ENCODE results near the gene PCBP3. TPM values are rescaled to one million over a fixed set of nuclear protein-coding genes. Genes with fewer than 3 reads are reported as not detected.

Gene PCBP3
- total RNA-seq, 1 experiment from 2014 or later, result 15.2 TPM

- H3K27ac ChIP-seq, result no peak overlapping the region
- H3K4me3 ChIP-seq, result no peak overlapping the region
- H3K9me3 ChIP-seq (replicated peaks), result no peaks in the 10 kb centered on the region
- no peaks in the 10 kb centered on the region for H3K36me3 ChIP-seq
- no peak for DNase-seq (ENCODE audit: low read depth in 1 of 2, low spot score in 2 of 2)
- no peaks in the 10 kb centered on the region for H3K4me1 ChIP-seq (replicated peaks)
- H3K27me3 ChIP-seq (replicated peaks), result no peaks in the 10 kb centered on the region
Measured at GRCh38 chr21:45932922-45933502, 289.5 kb downstream of the PCBP3 start.

GRCh38 chr21:45934085-45934484, 290.6 kb downstream of the PCBP3 start:
- Histone ChIP-seq H3K9me3 (replicated peaks) (no peaks in the 10 kb centered on the region), H3K36me3 (no peaks in the 10 kb centered on the region), H3K27me3 (replicated peaks) (no peaks in the 10 kb centered on the region), H3K4me3 (no peak overlapping the region), H3K4me1 (replicated peaks) (no peaks in the 10 kb centered on the region), H3K27ac (no peak overlapping the region)
- DNase-seq (ENCODE audit: low read depth in 1 of 2, low spot score in 2 of 2), result no peak

DNA sequence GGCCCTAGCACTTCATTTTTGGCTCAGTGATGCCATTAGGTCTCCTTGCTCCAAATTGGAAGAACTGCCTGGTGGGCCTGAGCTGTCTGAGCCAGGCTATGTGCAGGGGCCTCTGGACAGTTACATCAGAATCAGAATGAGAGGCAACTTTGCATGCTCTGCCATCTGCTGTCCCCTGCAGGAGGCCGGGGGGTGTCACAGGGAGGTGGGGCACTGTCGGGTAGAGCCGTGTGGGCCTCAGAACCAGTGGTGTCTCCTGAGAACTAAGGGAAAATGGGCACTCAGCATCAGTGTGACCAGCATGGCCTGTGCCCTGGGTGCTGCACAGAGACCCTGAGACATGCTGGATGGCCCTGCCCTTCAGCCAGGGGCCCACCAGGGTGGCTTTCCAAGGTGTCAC, 291.0 kb downstream of the PCBP3 start:
- H3K9me3 ChIP-seq (replicated peaks), result no peaks in the 10 kb centered on the region
- H3K4me3 ChIP-seq, result no peak overlapping the region
- H3K36me3 ChIP-seq, result no peaks in the 10 kb centered on the region
- no peaks in the 10 kb centered on the region for H3K27me3 ChIP-seq (replicated peaks)
- no peak for DNase-seq (ENCODE audit: low read depth in 1 of 2, low spot score in 2 of 2)
- no peaks in the 10 kb centered on the region for H3K4me1 ChIP-seq (replicated peaks)
- no peak overlapping the region for H3K27ac ChIP-seq

DNA sequence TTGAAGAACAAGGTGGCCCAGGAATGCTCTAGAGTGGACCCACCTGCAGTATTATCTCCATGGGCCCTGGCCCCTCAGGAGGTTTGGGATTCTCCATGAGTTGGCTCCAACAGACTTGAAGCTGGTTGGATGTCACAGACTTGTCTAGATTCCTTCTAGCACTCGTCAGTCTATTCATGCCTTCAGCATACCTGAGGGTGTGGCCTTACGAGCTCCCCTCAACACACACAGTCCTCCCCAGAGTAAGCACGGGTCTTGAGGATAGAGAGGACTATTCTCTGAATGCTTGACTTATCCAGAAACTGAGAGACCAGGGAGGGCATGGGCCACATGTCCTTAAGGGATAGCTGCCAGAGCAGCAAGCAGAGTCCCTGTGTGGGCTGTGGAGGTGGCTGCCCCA, 292.1 kb downstream of the PCBP3 start:
- no peaks in the 10 kb centered on the region for H3K9me3 ChIP-seq (replicated peaks)
- no peaks in the 10 kb centered on the region for H3K36me3 ChIP-seq
- no peaks in the 10 kb centered on the region for H3K4me1 ChIP-seq (replicated peaks)
- H3K4me3 ChIP-seq, result no peak overlapping the region
- no peak for DNase-seq (ENCODE audit: low read depth in 1 of 2, low spot score in 2 of 2)
- H3K27me3 ChIP-seq (replicated peaks), result no peaks in the 10 kb centered on the region
- H3K27ac ChIP-seq, result no peak overlapping the region

- no peak for DNase-seq (ENCODE audit: low read depth in 1 of 2, low spot score in 2 of 2)
- H3K27me3 ChIP-seq (replicated peaks), result no peaks in the 10 kb centered on the region
- no peaks in the 10 kb centered on the region for H3K9me3 ChIP-seq (replicated peaks)
- H3K4me1 ChIP-seq (replicated peaks), result no peaks in the 10 kb centered on the region
- H3K36me3 ChIP-seq, result no peaks in the 10 kb centered on the region
- H3K27ac ChIP-seq, result no peak overlapping the region
- no peak overlapping the region for H3K4me3 ChIP-seq
Measured at GRCh38 chr21:45937721-45938452, 294.4 kb downstream of the PCBP3 start.

- Histone ChIP-seq H3K27ac (no peak overlapping the region), H3K27me3 (replicated peaks) (no peaks in the 10 kb centered on the region), H3K36me3 (no peaks in the 10 kb centered on the region), H3K4me1 (replicated peaks) (no peaks in the 10 kb centered on the region), H3K4me3 (no peak overlapping the region), H3K9me3 (replicated peaks) (no peaks in the 10 kb centered on the region)
- DNase-seq (ENCODE audit: low read depth in 1 of 2, low spot score in 2 of 2), result no peak
Measured at GRCh38 chr21:45938453-45938755, 294.9 kb downstream of the PCBP3 start.

- Histone ChIP-seq H3K4me3 (no peak overlapping the region), H3K27me3 (replicated peaks) (no peaks in the 10 kb centered on the region), H3K36me3 (no peaks in the 10 kb centered on the region), H3K27ac (no peak overlapping the region), H3K4me1 (replicated peaks) (no peaks in the 10 kb centered on the region), H3K9me3 (replicated peaks) (no peaks in the 10 kb centered on the region)
- DNase-seq (ENCODE audit: low read depth in 1 of 2, low spot score in 2 of 2), result no peak
Measured at GRCh38 chr21:45938811-45939520, 295.4 kb downstream of the PCBP3 start.

GRCh38 chr21:45939521-45940045, 296.1 kb downstream of the PCBP3 start:
- H3K9me3 ChIP-seq (replicated peaks), result no peaks in the 10 kb centered on the region
- no peaks in the 10 kb centered on the region for H3K36me3 ChIP-seq
- H3K4me1 ChIP-seq (replicated peaks), result no peaks in the 10 kb centered on the region
- H3K27ac ChIP-seq, result no peak overlapping the region
- H3K4me3 ChIP-seq, result no peak overlapping the region
- no peak for DNase-seq (ENCODE audit: low read depth in 1 of 2, low spot score in 2 of 2)
- no peaks in the 10 kb centered on the region for H3K27me3 ChIP-seq (replicated peaks)

DNA sequence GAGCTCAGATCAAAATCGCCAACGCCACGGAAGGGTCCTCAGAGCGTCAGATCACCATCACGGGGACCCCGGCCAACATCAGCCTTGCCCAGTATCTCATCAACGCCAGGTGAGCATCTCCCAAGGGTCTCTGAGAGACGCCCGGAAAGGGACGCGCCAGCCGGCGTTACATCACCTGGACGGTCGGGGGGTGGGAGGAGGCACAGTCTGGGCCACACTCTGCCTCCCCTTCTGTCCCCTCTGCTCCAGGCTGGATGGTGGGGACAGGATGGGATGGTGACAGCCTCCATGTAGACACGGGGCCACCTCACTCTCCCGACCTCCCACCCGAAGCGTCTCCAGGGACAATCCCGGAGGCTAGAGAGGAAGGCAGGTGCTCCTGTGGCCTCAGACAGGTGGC, 296.6 kb downstream of the PCBP3 start:
- H3K9me3 ChIP-seq (replicated peaks), result no peaks in the 10 kb centered on the region
- H3K4me3 ChIP-seq, result no peak overlapping the region
- no peaks in the 10 kb centered on the region for H3K4me1 ChIP-seq (replicated peaks)
- no peak for DNase-seq (ENCODE audit: low read depth in 1 of 2, low spot score in 2 of 2)
- H3K36me3 ChIP-seq, result no peaks in the 10 kb centered on the region
- no peak overlapping the region for H3K27ac ChIP-seq
- H3K27me3 ChIP-seq (replicated peaks), result no peaks in the 10 kb centered on the region

GRCh38 chr21:45940621-45941337, 297.3 kb downstream of the PCBP3 start:
- no peak overlapping the region for H3K4me3 ChIP-seq
- no peak overlapping the region for H3K27ac ChIP-seq
- no peaks in the 10 kb centered on the region for H3K9me3 ChIP-seq (replicated peaks)
- H3K36me3 ChIP-seq, result no peaks in the 10 kb centered on the region
- no peak for DNase-seq (ENCODE audit: low read depth in 1 of 2, low spot score in 2 of 2)
- no peaks in the 10 kb centered on the region for H3K27me3 ChIP-seq (replicated peaks)
- no peaks in the 10 kb centered on the region for H3K4me1 ChIP-seq (replicated peaks)

- Histone ChIP-seq H3K4me1 (replicated peaks) (no peaks in the 10 kb centered on the region), H3K9me3 (replicated peaks) (no peaks in the 10 kb centered on the region), H3K27ac (no peak overlapping the region), H3K36me3 (no peaks in the 10 kb centered on the region), H3K4me3 (no peak overlapping the region), H3K27me3 (replicated peaks) (no peaks in the 10 kb centered on the region)
- no peak for DNase-seq (ENCODE audit: low read depth in 1 of 2, low spot score in 2 of 2)
Measured at GRCh38 chr21:45941338-45941710, 297.8 kb downstream of the PCBP3 start.

- H3K4me1 ChIP-seq (replicated peaks), result no peaks in the 10 kb centered on the region
- DNase-seq (ENCODE audit: low read depth in 1 of 2, low spot score in 2 of 2), result no peak
- H3K4me3 ChIP-seq, result no peak overlapping the region
- no peaks in the 10 kb centered on the region for H3K27me3 ChIP-seq (replicated peaks)
- H3K27ac ChIP-seq, result no peak overlapping the region
- no peaks in the 10 kb centered on the region for H3K36me3 ChIP-seq
- no peaks in the 10 kb centered on the region for H3K9me3 ChIP-seq (replicated peaks)
Measured at GRCh38 chr21:45941717-45942546, 298.4 kb downstream of the PCBP3 start.

Data from SJSA1 (cell line).